K562 (cell line): ENCODE data around the gene NRXN2. TPM values are rescaled to one million over a fixed set of nuclear protein-coding genes. Genes with fewer than 3 reads are reported as not detected.

Experiments used
- ATAC-seq: fragments of 200-7000 bp; cut with Tn5 transposase; 3 replicates; pipeline ENCODE4 v1.9.1; 2020; ENCODE audit warnings: moderate library complexity
- BruUV-seq: library from RNA; stranded (reverse); fragments of 400-500 nt; replicated peaks from 2 replicates; lab custom pipeline; 2021; lab: Mats Ljungman, UMichigan
- CTCF ChIA-PET: fragments of 300-600 bp; formaldehyde crosslinking; extraction: SDS; loops from one replicate; lab custom pipeline; 2021; ENCODE audit warnings: low intra/inter-chr PET ratio; lab: Yijun Ruan, JAX
- POLR2A ChIA-PET: fragments of 300-600, 350-650 bp; sonication (Branson Sonifier 250); formaldehyde crosslinking; extraction: SDS; loops from one replicate; lab custom pipeline; 2021; ENCODE audit warnings: antibody characterized with exemption, inconsistent platforms; lab: Yijun Ruan, JAX
- DNase-seq, 4 experiments: peaks; one replicate each; pipeline versions ENCODE4 v3.0.0 to v3.0.0-alpha.2; 2011 to 2018; ENCODE audit warnings: low spot score in 3 of 4, mixed read lengths in 3 of 4; ENCODE audit errors: extremely low read depth in 1 of 4
- FAIRE-seq: peaks from 2 replicates; lab custom pipeline; 2011; peaks lifted over from hg19 to GRCh38; lab: Jason Lieb, UNC
- H2AFZ ChIP-seq: 2 replicates; pipeline ENCODE4 v1.6.0; 2011; ENCODE audit warnings: low read depth, low read length, control low read depth, inconsistent platforms
- H3K27ac ChIP-seq: fragments of 200-600 bp; 3 replicates; pipeline ENCODE4 v1.8.0; 2011; ENCODE audit warnings: low read depth, mild to moderate bottlenecking, control low read depth, inconsistent platforms, low read length, moderate library complexity, mixed read lengths; ENCODE audit errors: extremely low read depth
- H3K27me3 ChIP-seq, 2 experiments: fragments of 300-600 bp in 1 of 2; 2 replicates in 1 of 2; 3 replicates in 1 of 2; pipeline versions ENCODE4 v1.6.0 to v1.8.0; 2011; ENCODE audit warnings: inconsistent platforms in 2 of 2, low read length in 2 of 2, mild to moderate bottlenecking in 1 of 2, mixed read lengths in 1 of 2, moderate library complexity in 1 of 2; ENCODE audit not compliant: control insufficient read depth in 2 of 2, insufficient read depth in 2 of 2
- H3K36me3 ChIP-seq: fragments of 300-600 bp; 3 replicates; pipeline ENCODE4 v1.8.0; 2011; ENCODE audit warnings: mild to moderate bottlenecking, low read length, inconsistent platforms; ENCODE audit not compliant: control insufficient read depth, insufficient read depth
- H3K4me1 ChIP-seq, 2 experiments: fragments of 200-600 bp in 1 of 2; replicated peaks in 1 of 2; 2 replicates in 1 of 2; 3 replicates in 1 of 2; pipeline versions ENCODE4 v1.5.1 to v1.8.0; 2011; ENCODE audit warnings: inconsistent platforms in 2 of 2, low read length in 2 of 2, mild to moderate bottlenecking in 1 of 2, mixed read lengths in 1 of 2, moderate library complexity in 1 of 2; ENCODE audit not compliant: control insufficient read depth in 2 of 2, insufficient read depth in 2 of 2
- H3K4me2 ChIP-seq: 2 replicates; pipeline ENCODE4 v1.6.1; 2011; ENCODE audit warnings: low read length, control low read depth, inconsistent platforms, mixed read lengths; ENCODE audit not compliant: insufficient read depth
- H3K4me3 ChIP-seq: fragments of 200-600 bp; sonication (generic), shearing (Covaris generic); 2 replicates; pipeline ENCODE4 v1.5.1; 2016; ENCODE audit warnings: control low read depth, inconsistent platforms
- H3K79me2 ChIP-seq: fragments of 200-600 bp; 3 replicates; pipeline ENCODE4 v1.8.0; 2011; ENCODE audit warnings: low read length, inconsistent platforms; ENCODE audit not compliant: control insufficient read depth, insufficient read depth
- H3K9ac ChIP-seq, 2 experiments: 2 replicates each; pipeline versions ENCODE4 v1.6.0 to v1.6.1; 2011; ENCODE audit warnings: low read depth in 2 of 2, low read length in 2 of 2, control low read depth in 1 of 2, inconsistent platforms in 1 of 2, mild to moderate bottlenecking in 1 of 2, mixed read lengths in 1 of 2; ENCODE audit not compliant: insufficient read depth in 1 of 2
- H3K9me1 ChIP-seq: one replicate; pipeline ENCODE4 v1.6.0; 2011; ENCODE audit warnings: inconsistent platforms, mild to moderate bottlenecking, low read length, moderate library complexity; ENCODE audit not compliant: control insufficient read depth, insufficient read depth
- H3K9me3 ChIP-seq: replicated peaks from 2 replicates; pipeline ENCODE4 v1.5.1; 2011; ENCODE audit warnings: low read depth, low read length, inconsistent platforms; ENCODE audit not compliant: control insufficient read depth, insufficient read depth
- H4K20me1 ChIP-seq: replicated peaks from 2 replicates; pipeline ENCODE4 v1.6.1; 2011; ENCODE audit warnings: low read length, inconsistent platforms, mixed read lengths; ENCODE audit not compliant: control insufficient read depth, insufficient read depth
- E2F6 ChIP-seq, 2 experiments: IDR thresholded peaks; 2 replicates each; pipeline ENCODE4 v1.6.1; 2011; ENCODE audit warnings: borderline replicate concordance in 1 of 2, control low read depth in 1 of 2, low read depth in 1 of 2, low read length in 1 of 2, mild to moderate bottlenecking in 1 of 2, mixed read lengths in 1 of 2, moderate library complexity in 1 of 2; ENCODE audit not compliant: insufficient read depth in 1 of 2, insufficient read length in 1 of 2, poor library complexity in 1 of 2, severe bottlenecking in 1 of 2; ENCODE audit errors: extremely low read depth in 1 of 2
- FOXA3 ChIP-seq, 2 experiments: fragments of 450-650 bp in 1 of 2; sonication (generic) in 1 of 2; formaldehyde crosslinking; IDR thresholded peaks in 1 of 2; conservative IDR thresholded peaks in 1 of 2; 2 replicates each; pipeline versions ENCODE4 v1.4.0 to v1.8.0; 2020 to 2022; ENCODE audit warnings: mild to moderate bottlenecking in 2 of 2, missing genetic modification reagents in 1 of 2
- OTX1 ChIP-seq: fragments of 450-650 bp; formaldehyde crosslinking; IDR thresholded peaks from 2 replicates; pipeline ENCODE4 v1.4.0; 2022; ENCODE audit warnings: mild to moderate bottlenecking
- RAD51 ChIP-seq: fragments of 450-650 bp; IDR thresholded peaks from 2 replicates; pipeline ENCODE4 v1.7.1; 2016; ENCODE audit warnings: low read depth, mild to moderate bottlenecking, borderline replicate concordance
- ZBTB8A ChIP-seq: fragments of 450-650 bp; IDR thresholded peaks from 2 replicates; pipeline ENCODE4 v1.6.1; 2018; ENCODE audit warnings: mild to moderate bottlenecking, moderate library complexity; ENCODE audit not compliant: partially characterized antibody
- WGBS: fragments of 100-300 bp; shearing (Covaris generic); methylation state at CpG from one replicate; pipeline ENCODE4 v1.1.6; 2016; ENCODE audit warnings: low coverage, mixed read lengths; ENCODE audit not compliant: insufficient coverage; ENCODE audit errors: missing lambda C conversion rate; 5-methylcytosine and 5-hydroxymethylcytosine counted together
- in situ Hi-C: fragments of 300-500 bp; cut with MboI; formaldehyde crosslinking; loops from 4 replicates; pipeline ENCODE4 v1.15.0; 2018; ENCODE audit warnings: inconsistent platforms, mixed read lengths
- intact Hi-C: fragments of 100-400 bp; cut with micrococcal nuclease; formaldehyde crosslinking; loops from 2 replicates; pipeline ENCODE4 v1.14.2; 2022
- polyA plus RNA-seq, 8 experiments: library from polyadenylated mRNA; depleted of rRNA in 4 of 8; stranded (reverse) in 5 of 8; unstranded in 3 of 8; fragments of >200 nt; fragmentation: Nextera tagmentation in 2 of 8; fragmentation: Illumina TruSeq in 1 of 8; extraction: Ambion mirVana in 2 of 8; extraction: Trizol in 1 of 8; gene quantifications; 2 replicates each; pipeline versions ENCODE4 v1.2.1 to v1.2.3, GENCODE V29; 2011 to 2014; ENCODE audit warnings: inconsistent platforms in 1 of 8, missing spikeins in 1 of 8
- total RNA-seq, 7 experiments: library from RNA; depleted of rRNA in 6 of 7; stranded (reverse); fragments of >200 nt in 6 of 7; fragmentation: Illumina TruSeq in 2 of 7; extraction: Trizol in 2 of 7; gene quantifications; 2 replicates each; pipeline versions ENCODE4 v1.2.1 to v1.2.3, GENCODE V29; 2011 to 2021; ENCODE audit warnings: low replicate concordance in 1 of 7

The NRXN2 gene
- total and polyA plus RNA-seq, 9 of the 15 experiments (the other 6 are each of a cell fraction or from before 2014, with no cell fraction given) = 0.07 to 0.47 (median 0.15) TPM; not detected in 4

- H2AFZ ChIP-seq = no peak overlapping the region
- peak overlapping the region in 1 of 2 experiments; percentile 57; a peak in 1 of 4 replicates for H3K9ac ChIP-seq
- H3K27me3 ChIP-seq = peaks cover 11 to 49% of the 10 kb centered on the region in 2 experiments
- H3K27ac ChIP-seq = no peak overlapping the region
- no peak for DNase-seq
- ChIA-PET POLR2A (no interaction called here), CTCF (no interaction called here)
- FAIRE-seq = no peak
- peaks cover 5% of the 10 kb centered on the region for H4K20me1 ChIP-seq
- in situ Hi-C loops (no loop called here), intact Hi-C loops (no loop called here)
- no peaks in the 10 kb centered on the region for H3K9me1 ChIP-seq
- H3K36me3 ChIP-seq = no peaks in the 10 kb centered on the region
- no peak overlapping the region for H3K4me3 ChIP-seq
- TF ChIP-seq OTX1 (CRISPR knock-in tag) (0 out of 2 replicates have a peak, but pooled peaks have one; percentile 43), FOXA3 (CRISPR knock-in tag; conservative IDR thresholded peaks at IDR 0.05 in 1 of 2, IDR thresholded peaks at IDR 0.05 in 1 of 2) (no peak), ZBTB8A (no peak), RAD51 (no peak), E2F6 (IDR thresholded peaks at IDR 0.05; ENCODE audit: borderline replicate concordance in 1 of 2, extremely low read depth in 1 of 2, insufficient read depth in 1 of 2, insufficient read length in 1 of 2, low read depth in 1 of 2, low read length in 1 of 2, poor library complexity in 1 of 2, severe bottlenecking in 1 of 2) (no peak)
- H3K4me2 ChIP-seq = no peak overlapping the region
- H3K79me2 ChIP-seq = no peaks in the 10 kb centered on the region
- no peak for ATAC-seq
- no peaks in the 10 kb centered on the region for H3K9me3 ChIP-seq
- peaks cover 6 to 12% of the 10 kb centered on the region in 2 experiments; a peak in 4 of 5 replicates for H3K4me1 ChIP-seq
- no TSS peak for BruUV-seq
- WGBS = 2% methylated on average over 6 of the region's 6 CpGs
Measured at GRCh38 chr11:64629103-64629502, 93.9 kb downstream of the NRXN2 start.
